ENCODE data around the gene GALNT5.

Gene GALNT5

DNA sequence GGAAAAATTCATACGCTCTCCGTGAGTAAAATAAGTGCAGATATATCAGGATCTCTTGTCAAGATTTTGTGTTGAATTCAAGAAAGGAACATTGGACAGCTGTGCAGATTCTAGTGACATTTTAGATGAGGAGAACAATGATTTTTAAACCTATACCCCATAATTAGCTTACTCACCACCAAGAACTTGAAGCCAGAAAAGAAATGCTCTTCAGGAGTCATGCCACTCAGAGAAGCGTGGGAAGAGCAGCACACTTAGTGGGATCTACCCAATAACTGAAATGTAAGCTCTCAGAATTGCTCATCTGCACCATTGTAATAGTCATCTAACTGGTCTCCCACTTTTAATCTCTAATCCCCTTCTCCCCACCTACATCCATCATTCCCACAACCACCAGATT lies 77.3 kb downstream of the GALNT5 start:
- H3K79me2 ChIP-seq (ENCODE audit: control insufficient read depth, insufficient read depth, low read length, poor library complexity), result no peaks in the 10 kb centered on the region
- no peak overlapping the region for H4K8ac ChIP-seq (ENCODE audit: low read depth, low read length)
- no peak overlapping the region for H3K4me3 ChIP-seq (ENCODE audit: low read depth, low read length)
- H3K18ac ChIP-seq (ENCODE audit: low read length), result no peak overlapping the region
- H3K9ac ChIP-seq (ENCODE audit: low read length), result no peak overlapping the region
- H3K4me1 ChIP-seq (ENCODE audit: control insufficient read depth in 1 of 2, insufficient read depth in 2 of 2, low read length in 2 of 2), result no peaks in the 10 kb centered on the region
- no peaks in the 10 kb centered on the region for H3K9me3 ChIP-seq (ENCODE audit: insufficient read depth, low read depth, low read length)
- no peaks in the 10 kb centered on the region for H3K79me1 ChIP-seq (ENCODE audit: low read length)
- H3K27ac ChIP-seq (ENCODE audit: low read depth, low read length), result no peak overlapping the region
- H3K14ac ChIP-seq (ENCODE audit: low read length), result no peak overlapping the region
- H2BK5ac ChIP-seq (ENCODE audit: low read depth, low read length, poor library complexity), result no peak overlapping the region
- H2AFZ ChIP-seq (ENCODE audit: insufficient read depth, low read length, poor library complexity), result no peak overlapping the region
- H4K91ac ChIP-seq (ENCODE audit: low read depth, low read length), result no peak overlapping the region
- H3K4me2 ChIP-seq (ENCODE audit: low read length), result no peak overlapping the region
- H3K4ac ChIP-seq (ENCODE audit: low read depth, low read length), result no peak overlapping the region
- H3K27me3 ChIP-seq (ENCODE audit: insufficient read depth, low read length), result no peaks in the 10 kb centered on the region
- no CpG with 5 or more reads among the region's 3 CpGs for WGBS (ENCODE audit: extremely low coverage, insufficient coverage, insufficient read length)
- no peak for DNase-seq
- no peak overlapping the region for H2BK120ac ChIP-seq (ENCODE audit: insufficient read depth, low read length, poor library complexity)
- H3K23ac ChIP-seq (ENCODE audit: low read length), result no peak overlapping the region
- H3K36me3 ChIP-seq (ENCODE audit: control insufficient read depth in 1 of 2, insufficient read depth in 2 of 2, low read length in 2 of 2), result no peaks in the 10 kb centered on the region
- no peak overlapping the region for H4K12ac ChIP-seq (ENCODE audit: low read depth, low read length)
- no peak overlapping the region for H2AK5ac ChIP-seq (ENCODE audit: low read length)
- H2BK12ac ChIP-seq (ENCODE audit: low read length), result no peak overlapping the region

- Histone ChIP-seq H3K9me3 (ENCODE audit: insufficient read depth, low read depth, low read length) (no peaks in the 10 kb centered on the region), H4K12ac (ENCODE audit: low read depth, low read length) (no peak overlapping the region), H3K36me3 (ENCODE audit: control insufficient read depth in 1 of 2, insufficient read depth in 2 of 2, low read length in 2 of 2) (no peaks in the 10 kb centered on the region), H3K79me1 (ENCODE audit: low read length) (no peaks in the 10 kb centered on the region), H3K4me3 (ENCODE audit: low read depth, low read length) (no peak overlapping the region), H2BK5ac (ENCODE audit: low read depth, low read length, poor library complexity) (no peak overlapping the region), H3K27ac (ENCODE audit: low read depth, low read length) (no peak overlapping the region), H2AK5ac (ENCODE audit: low read length) (no peak overlapping the region), H3K4me1 (ENCODE audit: control insufficient read depth in 1 of 2, insufficient read depth in 2 of 2, low read length in 2 of 2) (no peaks in the 10 kb centered on the region), H3K27me3 (ENCODE audit: insufficient read depth, low read length) (no peaks in the 10 kb centered on the region), H3K23ac (ENCODE audit: low read length) (no peak overlapping the region), H4K91ac (ENCODE audit: low read depth, low read length) (no peak overlapping the region), H2AFZ (ENCODE audit: insufficient read depth, low read length, poor library complexity) (no peak overlapping the region), H3K4ac (ENCODE audit: low read depth, low read length) (no peak overlapping the region), H3K4me2 (ENCODE audit: low read length) (no peak overlapping the region), H3K79me2 (ENCODE audit: control insufficient read depth, insufficient read depth, low read length, poor library complexity) (no peaks in the 10 kb centered on the region), H3K14ac (ENCODE audit: low read length) (no peak overlapping the region), H2BK12ac (ENCODE audit: low read length) (no peak overlapping the region), H3K18ac (ENCODE audit: low read length) (no peak overlapping the region), H3K9ac (ENCODE audit: low read length) (no peak overlapping the region), H4K8ac (ENCODE audit: low read depth, low read length) (no peak overlapping the region), H2BK120ac (ENCODE audit: insufficient read depth, low read length, poor library complexity) (no peak overlapping the region)
- no CpG with 5 or more reads among the region's 8 CpGs for WGBS (ENCODE audit: extremely low coverage, insufficient coverage, insufficient read length)
- peak; percentile 20 to 79 for DNase-seq
Measured at GRCh38 chr2:157336137-157337010, 78.9 kb downstream of the GALNT5 start.

DNA sequence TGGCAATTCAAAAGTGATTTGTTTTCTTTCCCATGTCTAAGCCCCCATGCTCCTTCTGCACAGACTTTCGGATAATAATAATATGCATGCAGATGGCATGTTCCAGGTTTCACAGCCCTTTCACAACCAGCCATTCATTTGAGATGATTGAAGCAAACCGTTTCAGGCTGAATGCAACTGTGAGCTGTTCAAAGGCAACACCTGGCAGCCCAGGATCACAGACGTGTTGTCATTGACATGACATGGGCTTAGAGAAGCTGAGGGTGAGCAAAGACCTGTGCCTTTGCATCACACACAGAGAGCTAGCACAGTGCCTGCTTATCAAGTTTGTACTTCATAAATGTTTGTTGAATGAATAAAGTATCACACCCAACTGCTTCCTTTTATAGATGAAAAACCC lies 80.5 kb downstream of the GALNT5 start:
- peaks cover 2% of the 10 kb centered on the region for H3K9me3 ChIP-seq (ENCODE audit: insufficient read depth, low read depth, low read length)
- H3K14ac ChIP-seq (ENCODE audit: low read length), result no peak overlapping the region
- H3K79me1 ChIP-seq (ENCODE audit: low read length), result no peaks in the 10 kb centered on the region
- no peaks in the 10 kb centered on the region for H3K79me2 ChIP-seq (ENCODE audit: control insufficient read depth, insufficient read depth, low read length, poor library complexity)
- H2BK12ac ChIP-seq (ENCODE audit: low read length), result no peak overlapping the region
- no peak overlapping the region for H3K4me2 ChIP-seq (ENCODE audit: low read length)
- H4K91ac ChIP-seq (ENCODE audit: low read depth, low read length), result no peak overlapping the region
- no peak overlapping the region for H2AK5ac ChIP-seq (ENCODE audit: low read length)
- no peak overlapping the region for H2AFZ ChIP-seq (ENCODE audit: insufficient read depth, low read length, poor library complexity)
- peak overlapping the region; percentile 35 for H3K4me3 ChIP-seq (ENCODE audit: low read depth, low read length)
- H3K18ac ChIP-seq (ENCODE audit: low read length), result no peak overlapping the region
- no peak overlapping the region for H4K12ac ChIP-seq (ENCODE audit: low read depth, low read length)
- DNase-seq, result peak in 1 of 2 donors; percentile 5
- H3K4me1 ChIP-seq (ENCODE audit: control insufficient read depth in 1 of 2, insufficient read depth in 2 of 2, low read length in 2 of 2), result no peaks in the 10 kb centered on the region
- peak overlapping the region; percentile 46 for H3K23ac ChIP-seq (ENCODE audit: low read length)
- no peaks in the 10 kb centered on the region for H3K27me3 ChIP-seq (ENCODE audit: insufficient read depth, low read length)
- H4K8ac ChIP-seq (ENCODE audit: low read depth, low read length), result no peak overlapping the region
- H3K36me3 ChIP-seq (ENCODE audit: control insufficient read depth in 1 of 2, insufficient read depth in 2 of 2, low read length in 2 of 2), result no peaks in the 10 kb centered on the region
- no peak overlapping the region for H2BK5ac ChIP-seq (ENCODE audit: low read depth, low read length, poor library complexity)
- H3K27ac ChIP-seq (ENCODE audit: low read depth, low read length), result no peak overlapping the region
- H3K4ac ChIP-seq (ENCODE audit: low read depth, low read length), result no peak overlapping the region
- no peak overlapping the region for H2BK120ac ChIP-seq (ENCODE audit: insufficient read depth, low read length, poor library complexity)
- no peak overlapping the region for H3K9ac ChIP-seq (ENCODE audit: low read length)
- WGBS (ENCODE audit: extremely low coverage, insufficient coverage, insufficient read length), result no CpG with 5 or more reads among the region's 3 CpGs

DNA sequence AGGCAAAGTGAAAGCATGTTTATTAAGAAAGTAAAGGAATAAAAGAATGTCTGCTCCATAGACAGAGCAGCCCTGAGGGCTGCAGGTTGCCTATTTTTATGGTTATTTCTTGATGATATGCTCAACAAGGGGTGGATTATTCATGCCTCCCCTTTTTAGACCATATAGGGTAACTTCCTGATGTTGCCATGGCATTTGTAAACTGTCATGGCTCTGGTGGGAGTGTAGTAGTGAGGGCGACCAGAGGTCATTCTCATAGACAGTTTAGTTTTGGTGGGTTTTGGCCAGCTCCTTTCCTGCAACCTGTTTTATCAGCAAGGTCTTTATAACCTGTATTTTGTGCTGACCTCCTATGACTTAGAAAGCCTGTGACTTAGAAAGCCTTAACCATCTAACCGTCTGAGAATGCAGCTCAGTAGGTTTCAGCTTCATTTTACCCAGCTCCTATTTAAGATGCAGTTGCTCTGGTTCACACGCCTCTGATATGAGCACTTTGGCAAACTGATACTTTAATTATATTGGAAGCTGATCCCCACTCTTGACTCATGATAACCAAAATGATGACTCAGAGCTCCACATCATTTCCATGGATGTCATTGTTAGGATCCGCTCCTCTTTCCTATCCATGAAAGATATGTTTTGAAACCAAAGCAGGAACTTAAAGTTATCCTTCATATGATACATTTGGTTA lies 82.6 kb downstream of the GALNT5 start:
- Histone ChIP-seq H3K27ac (ENCODE audit: low read depth, low read length) (no peak overlapping the region), H3K4me3 (ENCODE audit: low read depth, low read length) (no peak overlapping the region), H3K23ac (ENCODE audit: low read length) (no peak overlapping the region), H2AFZ (ENCODE audit: insufficient read depth, low read length, poor library complexity) (no peak overlapping the region), H3K4ac (ENCODE audit: low read depth, low read length) (no peak overlapping the region), H3K27me3 (ENCODE audit: insufficient read depth, low read length) (no peaks in the 10 kb centered on the region), H2BK5ac (ENCODE audit: low read depth, low read length, poor library complexity) (no peak overlapping the region), H4K12ac (ENCODE audit: low read depth, low read length) (no peak overlapping the region), H3K9ac (ENCODE audit: low read length) (no peak overlapping the region), H4K91ac (ENCODE audit: low read depth, low read length) (no peak overlapping the region), H3K18ac (ENCODE audit: low read length) (no peak overlapping the region), H3K14ac (ENCODE audit: low read length) (no peak overlapping the region), H3K79me1 (ENCODE audit: low read length) (no peaks in the 10 kb centered on the region), H3K9me3 (ENCODE audit: insufficient read depth, low read depth, low read length) (peaks cover 2% of the 10 kb centered on the region), H3K4me2 (ENCODE audit: low read length) (no peak overlapping the region), H4K8ac (ENCODE audit: low read depth, low read length) (no peak overlapping the region), H3K4me1 (ENCODE audit: control insufficient read depth in 1 of 2, insufficient read depth in 2 of 2, low read length in 2 of 2) (no peaks in the 10 kb centered on the region), H3K36me3 (ENCODE audit: control insufficient read depth in 1 of 2, insufficient read depth in 2 of 2, low read length in 2 of 2) (no peaks in the 10 kb centered on the region), H2BK120ac (ENCODE audit: insufficient read depth, low read length, poor library complexity) (no peak overlapping the region), H3K79me2 (ENCODE audit: control insufficient read depth, insufficient read depth, low read length, poor library complexity) (no peaks in the 10 kb centered on the region), H2BK12ac (ENCODE audit: low read length) (no peak overlapping the region), H2AK5ac (ENCODE audit: low read length) (no peak overlapping the region)
- no peak for DNase-seq
- no CpG with 5 or more reads among the region's 4 CpGs for WGBS (ENCODE audit: extremely low coverage, insufficient coverage, insufficient read length)
